Hematopoietic multipotent progenitor cell treated with erythropoietin and hydrocortisone succinate and interleukin-3 and kit ligand, for 4 days (in vitro differentiated cells): ENCODE measurements around the gene DAB2IP.
A peak's percentile ranks its signal among the peaks of the same experiment; 100 is the strongest.
"Not testable (repeated sequence)": the region's sequence is repeated elsewhere in the genome, so short reads cannot be mapped to it uniquely, and the experiment has no call there.

Experiments
- DNase-seq: peaks from one replicate; pipeline ENCODE4 v3.0.0-alpha.2; 2015

The DAB2IP gene

DNA sequence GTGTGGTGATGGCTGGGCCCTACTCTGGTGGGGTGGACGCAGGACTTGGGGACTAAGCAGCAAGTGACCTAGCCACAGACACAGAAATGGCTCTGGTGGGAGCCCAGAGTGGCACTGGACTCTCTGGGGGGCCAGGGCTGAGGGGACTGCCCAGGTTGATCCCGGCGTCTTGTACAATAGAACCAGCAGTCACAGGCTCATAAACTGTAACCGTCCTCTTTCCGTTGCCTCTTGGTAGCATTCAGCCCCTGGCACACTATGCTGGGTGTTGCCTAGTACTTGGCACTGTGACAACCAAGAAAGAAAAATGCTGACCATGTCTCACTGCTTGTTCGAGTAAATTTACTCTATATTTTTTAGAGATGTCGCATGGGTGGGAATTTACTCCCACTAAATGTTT is 80.5 kb downstream of the DAB2IP start:
- no peak for DNase-seq

DNA sequence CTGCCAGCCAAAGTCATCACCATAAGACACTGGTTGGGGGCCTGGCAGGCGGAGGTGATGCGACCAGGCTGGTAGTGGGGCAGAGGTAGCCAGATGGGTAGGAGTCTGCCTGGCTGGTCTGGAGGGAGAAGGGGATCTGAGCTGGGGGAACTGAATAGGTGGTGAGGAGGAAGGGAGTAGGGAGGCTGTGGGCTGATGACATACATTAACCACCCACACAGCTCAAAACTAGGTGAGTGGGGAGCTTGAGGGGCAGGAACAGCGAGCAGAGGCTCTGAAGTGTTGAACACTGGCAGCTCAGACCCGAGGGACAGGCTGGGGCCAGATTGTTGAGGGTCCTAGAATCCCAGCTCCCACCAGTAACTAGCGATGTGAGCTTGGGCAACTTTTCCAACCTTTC is 81.0 kb downstream of the DAB2IP start:
- DNase-seq = no peak

DNA sequence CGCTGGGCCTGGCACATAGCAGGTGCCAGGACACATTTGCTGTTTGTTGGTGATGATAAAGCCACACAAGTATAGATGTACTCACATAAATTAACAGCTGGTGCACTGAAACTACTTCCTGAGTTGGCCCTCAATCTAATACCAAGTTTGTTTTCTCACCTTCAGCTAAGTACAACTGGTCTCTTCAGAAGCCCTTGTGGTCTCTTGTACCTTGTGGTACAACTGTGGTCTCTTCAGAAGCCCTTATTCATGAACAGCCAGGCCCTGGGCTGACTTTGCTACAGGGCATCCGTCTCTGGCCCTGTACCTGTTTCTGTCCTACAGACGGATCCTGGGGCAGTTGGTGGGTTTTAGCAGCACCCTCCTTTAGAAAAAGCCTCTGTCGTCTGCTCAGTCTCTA is 81.5 kb downstream of the DAB2IP start:
- DNase-seq = no peak

DNA sequence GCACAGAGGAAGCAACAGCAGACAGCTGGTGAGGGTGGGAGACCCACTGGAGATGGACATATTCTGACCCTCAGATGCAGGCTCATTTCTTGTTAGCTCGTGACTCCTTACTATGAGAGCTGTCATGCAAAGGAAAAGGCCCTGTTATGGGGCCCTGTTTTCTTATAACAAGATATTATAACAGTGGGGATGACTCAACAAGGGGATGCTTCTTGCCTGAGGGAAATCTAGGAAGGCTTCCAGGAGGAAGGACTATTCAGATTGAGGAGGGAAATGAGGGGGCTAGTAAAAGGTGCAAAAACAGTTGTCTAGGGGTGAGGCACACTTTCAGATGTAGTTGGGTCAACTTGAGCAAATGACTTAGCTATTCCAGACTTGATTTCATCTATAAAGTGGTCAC is 83.0 kb downstream of the DAB2IP start:
- no peak for DNase-seq

DNA sequence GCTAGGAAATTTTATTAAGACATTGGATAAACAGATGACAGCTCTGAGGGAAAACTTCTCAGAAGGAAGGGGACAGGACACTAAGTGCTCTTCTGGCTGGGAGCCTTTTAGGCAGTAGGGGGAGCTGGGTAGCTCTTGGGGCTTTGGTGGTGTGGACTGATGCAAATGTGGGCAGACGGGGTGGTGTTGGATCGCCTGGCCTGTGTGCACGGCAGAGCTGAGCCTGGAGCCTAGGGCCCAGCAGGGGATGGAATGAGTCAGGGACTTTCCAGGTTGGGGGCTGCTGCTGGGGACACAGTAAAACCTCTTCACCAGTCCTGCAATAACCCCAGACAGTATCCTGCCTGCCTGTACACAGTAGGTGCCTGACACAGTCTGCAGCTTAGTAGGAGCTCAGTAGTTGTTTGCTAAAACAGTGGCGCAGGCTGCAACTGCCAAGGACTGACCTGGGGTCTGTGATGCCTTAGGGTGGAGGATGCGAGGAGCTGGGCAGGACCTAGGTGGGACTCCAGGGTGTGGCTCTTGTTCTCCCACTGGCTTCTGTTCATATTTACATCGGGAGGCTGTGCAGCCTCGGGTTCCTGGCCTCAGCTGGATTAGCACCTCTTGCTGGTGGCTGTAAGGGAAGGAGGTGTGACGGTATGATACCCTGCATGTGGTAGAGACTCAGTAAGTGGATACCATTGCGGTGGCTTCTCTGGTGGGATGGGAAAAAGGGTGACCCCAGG is 83.8 kb downstream of the DAB2IP start:
- peak; percentile 85 for DNase-seq

DNA sequence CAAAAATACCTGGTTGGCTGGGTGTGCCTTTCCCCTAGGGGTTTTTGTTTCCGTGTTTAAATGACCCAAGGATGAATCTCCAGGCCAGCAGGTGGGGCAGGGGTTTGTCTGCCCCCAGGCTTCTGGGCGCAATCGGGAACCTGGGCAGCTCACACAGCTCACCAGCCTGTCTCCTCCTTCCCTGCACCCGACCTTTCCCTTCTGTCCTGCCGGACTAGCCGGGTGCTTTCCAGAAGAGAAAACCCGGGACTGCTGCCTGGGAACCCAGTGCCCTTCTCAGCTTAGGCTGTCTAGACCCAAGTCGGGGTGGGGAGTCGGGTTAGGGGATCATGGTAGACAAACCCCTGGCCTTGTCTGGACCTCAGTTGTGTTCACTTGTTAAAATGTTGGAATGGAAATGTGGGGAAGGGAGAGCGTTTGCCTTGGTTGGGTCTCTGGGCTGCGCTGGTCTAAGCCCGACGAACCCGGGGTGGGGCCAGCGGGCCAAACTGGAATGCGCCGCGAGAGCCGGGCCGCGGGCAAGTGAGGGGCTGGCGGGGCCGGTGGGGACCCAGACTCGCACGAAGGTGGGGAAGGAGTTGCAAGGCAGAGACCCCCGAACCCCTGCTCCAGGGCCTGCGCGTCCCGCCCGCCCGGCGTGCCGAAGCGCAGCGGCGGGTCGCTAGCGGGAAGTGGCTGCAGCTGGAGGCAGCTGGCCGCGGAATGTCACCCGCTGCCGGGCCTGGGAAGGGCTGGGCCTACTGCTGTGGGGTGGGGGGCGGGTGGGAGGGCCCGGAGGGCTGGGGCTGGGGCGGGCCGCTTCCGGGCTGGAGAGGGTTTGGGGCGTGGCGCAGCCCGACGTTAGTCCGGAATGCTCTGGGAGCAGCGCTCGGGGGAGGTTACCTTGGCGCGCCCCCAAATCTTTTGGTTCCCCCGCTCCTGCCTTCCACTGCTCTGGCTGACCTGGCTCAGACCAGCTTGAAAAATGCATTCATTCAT is 84.6 kb downstream of the DAB2IP start:
- peak; percentile 72 for DNase-seq

DNA sequence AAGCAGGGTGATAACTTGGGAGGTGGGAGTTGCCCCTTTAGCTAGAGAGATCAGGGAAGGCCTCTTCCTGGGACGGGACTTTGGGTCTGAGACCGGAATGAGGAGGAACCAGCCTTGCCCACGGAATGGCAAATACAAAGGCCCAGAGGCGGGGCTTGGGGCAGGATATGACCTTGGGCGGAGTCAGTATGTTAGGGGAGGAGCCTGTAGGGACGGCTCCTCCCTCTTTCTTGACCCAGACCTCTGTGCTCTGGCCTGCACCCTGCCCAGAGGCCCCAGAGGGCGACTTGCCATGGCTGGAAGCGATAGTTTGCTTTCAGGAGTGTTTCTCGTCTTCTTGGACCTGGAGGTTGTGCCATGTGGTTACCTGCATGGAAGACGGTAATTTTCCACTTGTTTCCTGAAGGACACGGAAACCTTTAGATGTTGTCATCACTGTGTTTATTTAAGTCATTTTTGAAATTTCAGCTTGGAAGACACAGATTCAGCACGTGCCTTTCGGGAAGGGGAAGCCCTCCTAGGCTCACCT is 85.6 kb downstream of the DAB2IP start:
- DNase-seq = peak; percentile 64

DNA sequence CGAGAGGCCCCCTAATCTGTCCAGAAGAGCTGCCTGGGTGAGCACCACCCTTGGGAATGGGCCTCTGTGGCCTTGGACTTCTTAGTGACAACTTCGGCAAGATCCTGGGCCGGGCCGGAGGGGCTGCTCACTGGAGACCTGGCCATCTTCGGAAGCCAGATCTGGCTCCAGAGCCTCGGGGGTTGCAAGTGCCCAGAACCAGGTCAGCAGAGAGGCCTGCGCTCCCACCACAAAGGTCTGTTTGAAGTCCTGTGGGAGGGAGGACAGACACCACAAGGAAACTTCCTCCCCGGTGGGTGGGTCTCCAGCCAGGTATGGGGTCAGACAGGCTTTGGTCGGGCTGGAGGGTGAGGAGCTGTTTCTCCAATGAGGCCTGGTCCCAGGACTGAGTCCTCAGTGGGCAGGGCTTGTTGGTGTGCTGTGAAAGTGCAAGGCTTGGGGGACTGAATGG is 86.1 kb downstream of the DAB2IP start:
- DNase-seq = no peak

DNA sequence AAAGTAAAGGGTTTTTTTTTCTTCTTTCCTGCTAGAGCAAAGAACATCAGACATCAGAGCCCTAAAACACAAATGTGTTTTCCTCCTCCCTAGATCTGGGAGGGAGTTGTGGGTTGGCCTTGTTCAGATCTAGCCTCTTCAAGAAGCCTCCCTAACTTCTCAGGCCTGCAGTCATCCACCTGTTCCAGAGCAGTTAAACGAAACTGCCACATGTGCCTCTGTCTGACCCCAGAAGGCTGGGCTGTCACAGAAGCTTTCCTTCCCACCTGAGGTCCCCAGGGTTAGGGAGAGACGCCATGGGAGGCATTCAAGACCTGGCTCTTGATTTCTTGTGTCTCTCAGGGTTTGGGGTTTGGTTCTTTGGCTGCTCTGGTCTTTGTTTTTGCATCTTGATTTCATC is 87.0 kb downstream of the DAB2IP start:
- no peak for DNase-seq

DNA sequence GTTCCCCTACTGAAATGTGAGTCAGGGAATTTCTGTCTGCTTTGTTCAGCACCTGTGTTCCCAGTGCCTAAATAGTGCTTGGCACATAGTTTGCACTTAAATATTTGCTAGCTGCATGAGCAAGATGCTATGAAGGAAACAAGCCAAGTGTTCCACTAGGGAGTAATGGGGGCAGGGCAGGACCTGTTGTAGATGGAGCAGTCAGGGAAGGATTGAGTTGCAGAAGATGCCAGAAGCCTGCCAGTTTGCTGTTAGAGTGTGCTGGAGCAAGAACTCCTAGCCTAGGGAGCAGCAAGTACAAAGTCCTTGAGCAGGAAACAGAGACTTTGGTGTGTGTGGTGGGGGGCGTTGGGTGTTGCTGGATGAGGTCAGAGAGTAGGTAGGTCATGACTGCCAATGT is 87.5 kb downstream of the DAB2IP start:
- no peak for DNase-seq

DNA sequence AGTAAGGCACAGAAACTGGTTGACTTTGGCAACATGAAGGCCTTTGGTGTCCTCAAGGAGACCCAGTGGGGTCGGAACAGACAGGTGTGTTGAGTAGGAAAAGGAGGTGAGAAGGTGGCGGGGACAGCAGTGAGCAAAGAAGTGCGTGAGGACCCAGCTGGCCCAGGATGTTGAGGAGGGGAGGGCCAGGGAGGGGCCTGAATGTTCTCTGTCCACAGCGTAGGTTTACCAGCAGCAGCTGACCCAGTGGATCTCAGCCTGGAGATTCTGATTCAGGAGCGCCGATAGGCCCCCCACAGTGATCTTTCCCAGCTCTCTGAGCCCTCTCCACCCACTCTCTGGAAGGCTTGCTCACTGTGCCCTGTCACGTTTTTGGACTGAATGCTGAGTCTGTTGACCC is 88.5 kb downstream of the DAB2IP start:
- no peak for DNase-seq

DNA sequence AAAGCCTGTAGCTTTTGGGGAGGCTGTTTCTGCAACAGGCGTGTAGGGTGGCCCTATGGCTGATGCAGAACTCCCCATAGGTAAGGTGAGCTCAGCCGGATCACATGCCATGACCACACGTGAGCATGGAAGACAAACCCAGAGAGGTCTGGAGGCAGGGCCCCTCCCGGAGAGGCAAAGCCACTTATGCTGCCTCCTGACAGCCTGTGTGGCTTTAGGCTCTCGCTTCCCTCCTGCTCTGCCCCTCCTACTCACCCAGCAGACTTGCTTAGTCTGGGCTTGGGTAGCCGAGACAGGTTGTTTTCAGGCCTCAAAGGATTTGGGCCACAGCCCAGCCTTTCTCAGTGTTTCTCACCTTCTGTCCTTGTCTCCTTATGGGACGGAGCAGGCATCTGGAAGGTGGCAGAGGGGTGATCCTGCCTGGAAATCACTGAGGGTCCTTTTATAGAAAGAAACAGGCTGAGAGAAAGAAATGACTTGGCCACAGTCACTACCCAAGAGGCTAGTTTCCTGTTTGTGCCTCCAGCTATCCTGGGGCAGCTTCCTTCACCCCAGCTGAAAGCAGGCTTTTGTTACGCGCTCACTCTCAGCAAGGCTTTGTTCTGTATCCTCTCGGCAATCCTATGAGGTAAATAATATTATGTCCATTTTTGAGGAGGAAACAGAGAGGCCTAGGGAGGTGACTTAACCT is 89.9 kb downstream of the DAB2IP start:
- DNase-seq = no peak

DNA sequence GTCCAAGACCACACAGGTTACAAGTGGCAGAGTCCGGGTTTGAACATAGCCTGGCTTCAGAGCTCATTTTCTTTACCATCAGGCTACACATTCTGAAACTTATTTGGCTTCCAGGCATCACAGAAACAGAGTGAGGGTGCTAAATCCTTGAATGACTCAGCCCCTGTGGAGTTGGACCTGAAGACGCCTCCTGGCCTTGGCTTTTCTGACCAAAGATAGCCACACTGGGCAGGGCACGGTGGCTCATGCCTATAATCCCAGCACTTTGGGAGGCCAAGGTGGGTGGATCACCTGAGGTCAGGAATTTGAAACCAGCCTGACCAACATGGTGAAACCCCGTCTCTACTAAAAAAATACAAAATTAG is 90.5 kb downstream of the DAB2IP start:
- not testable (repeated sequence) for DNase-seq

DNA sequence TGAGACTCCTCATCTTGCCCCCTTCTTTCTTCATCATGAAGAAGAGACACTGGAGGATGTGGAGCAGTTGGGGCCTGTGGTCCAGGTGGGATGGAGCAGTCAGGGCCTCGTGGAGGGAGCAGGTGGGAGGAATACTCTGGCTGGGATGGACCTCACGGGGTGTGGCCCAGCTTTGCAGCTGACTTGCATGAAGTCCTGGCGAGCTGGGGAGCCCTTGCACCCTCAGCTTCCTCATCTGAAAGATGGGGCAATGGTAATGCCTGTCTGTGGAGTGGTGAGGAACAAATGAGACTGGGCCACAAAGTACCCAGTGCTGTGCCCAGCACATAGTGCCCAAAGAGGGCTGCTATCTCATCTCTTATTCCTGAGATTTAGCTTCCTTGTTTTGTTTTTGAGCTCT is 91.5 kb downstream of the DAB2IP start:
- no peak for DNase-seq

DNA sequence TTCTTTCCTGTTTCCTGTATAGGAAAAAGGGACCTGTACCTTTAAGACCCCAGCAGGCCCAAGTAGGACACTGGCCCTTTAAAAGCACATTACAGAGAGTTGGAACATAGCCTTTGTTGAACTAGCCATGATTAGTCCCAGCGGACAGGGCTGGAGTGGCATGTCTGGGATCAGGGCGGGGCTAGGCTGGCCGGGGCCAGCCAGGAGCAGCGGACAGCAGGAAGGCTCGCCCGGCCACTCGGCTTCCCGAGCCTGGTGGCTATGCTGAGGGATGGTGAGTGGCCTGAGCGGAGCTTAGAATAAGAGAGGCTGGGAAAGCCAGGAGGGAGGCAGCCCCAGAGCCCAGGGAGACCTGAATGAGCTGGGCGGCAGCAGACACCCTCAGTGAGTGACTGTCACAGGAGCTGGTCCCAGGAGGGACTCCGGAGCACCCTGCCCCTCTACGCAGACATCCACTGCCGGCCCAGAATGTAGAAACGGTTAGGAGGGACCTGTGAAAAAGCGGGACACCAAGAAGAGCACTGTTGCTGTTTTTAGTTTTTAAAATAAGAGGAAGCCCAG is 92.1 kb downstream of the DAB2IP start:
- DNase-seq = no peak

DNA sequence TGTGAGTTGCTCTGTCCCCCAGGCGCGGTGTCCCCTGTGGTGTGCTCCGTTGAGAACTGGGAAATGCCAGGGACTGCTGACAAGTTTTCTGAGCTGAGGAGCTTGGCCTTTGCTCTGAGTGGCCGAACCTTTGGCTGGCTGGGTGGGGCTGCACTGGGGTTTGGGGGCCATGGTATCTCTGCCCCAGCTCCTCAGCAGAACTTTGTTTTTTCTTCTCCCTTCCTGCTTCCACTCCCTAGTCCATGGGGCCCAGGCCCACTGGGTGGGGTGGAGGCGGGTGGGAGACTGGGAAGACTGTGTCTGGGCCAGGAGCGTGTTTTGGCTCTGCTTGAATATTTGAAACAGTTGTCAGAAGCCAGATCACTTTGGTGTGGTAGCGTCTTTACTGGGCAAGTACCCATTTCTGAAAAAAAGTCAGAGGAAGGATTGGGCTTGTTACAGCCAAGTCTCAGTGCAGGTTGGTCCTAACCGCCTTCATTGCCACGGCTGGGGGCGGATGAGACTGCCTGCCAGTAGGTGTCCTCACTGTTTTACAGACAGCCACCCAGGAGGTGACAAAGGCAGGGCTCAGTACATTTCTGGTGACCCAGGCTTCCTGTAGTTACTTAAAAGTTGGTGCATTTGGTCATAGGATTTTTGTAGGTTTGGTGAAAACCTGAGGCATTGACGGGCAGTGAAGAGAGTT is 92.7 kb downstream of the DAB2IP start:
- peak; percentile 87 for DNase-seq

DNA sequence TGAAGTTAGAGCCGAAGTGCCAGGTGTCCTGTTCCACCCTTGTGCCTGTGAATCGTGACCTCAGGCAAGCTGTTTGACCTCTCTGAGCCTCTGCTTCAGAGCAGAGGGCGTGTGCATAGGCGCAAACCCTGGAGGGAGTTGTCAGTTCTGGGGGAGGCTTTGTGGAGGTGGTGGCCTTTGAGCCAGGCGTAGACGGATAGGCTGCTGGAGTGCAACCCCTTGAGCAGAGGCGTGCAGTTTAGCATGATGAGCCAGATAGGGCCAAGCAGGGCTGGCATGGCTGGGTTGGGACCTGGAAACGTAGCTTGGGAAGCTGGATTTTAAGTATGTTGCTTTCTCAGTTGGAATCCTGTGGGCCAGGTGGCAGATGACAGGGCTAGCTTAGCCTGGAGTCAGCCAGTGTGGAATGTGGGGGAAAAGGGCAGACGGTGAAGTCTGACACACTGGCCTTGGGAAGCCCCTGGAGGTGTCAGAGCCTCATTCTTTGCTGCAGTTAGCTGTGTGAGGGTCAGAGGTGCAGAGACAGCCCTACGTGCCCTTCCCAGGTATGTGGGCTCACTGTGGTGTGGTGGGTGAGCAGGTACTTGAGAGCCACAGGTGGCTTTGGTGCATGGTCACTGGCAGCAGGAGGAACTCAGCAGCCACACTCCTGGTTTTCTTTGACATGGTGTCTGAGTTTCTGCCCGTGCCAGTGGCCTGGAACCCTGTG is 93.4 kb downstream of the DAB2IP start:
- peak; percentile 68 for DNase-seq

DNA sequence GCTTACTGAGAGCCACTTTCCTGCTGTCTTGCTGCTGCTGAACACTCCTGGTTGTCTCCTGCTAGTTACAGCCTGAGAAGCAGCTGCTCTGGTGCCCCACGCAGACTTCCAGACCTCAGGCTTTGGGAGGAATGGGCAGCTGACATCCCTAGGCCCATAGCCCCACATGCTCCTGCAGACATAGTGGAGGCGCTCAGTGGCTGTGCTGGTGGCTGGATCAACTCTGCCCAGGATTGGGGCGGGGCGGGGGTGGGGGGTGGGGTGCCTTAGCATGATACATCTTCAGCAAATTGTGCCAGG is 93.9 kb downstream of the DAB2IP start:
- no peak for DNase-seq

DNA sequence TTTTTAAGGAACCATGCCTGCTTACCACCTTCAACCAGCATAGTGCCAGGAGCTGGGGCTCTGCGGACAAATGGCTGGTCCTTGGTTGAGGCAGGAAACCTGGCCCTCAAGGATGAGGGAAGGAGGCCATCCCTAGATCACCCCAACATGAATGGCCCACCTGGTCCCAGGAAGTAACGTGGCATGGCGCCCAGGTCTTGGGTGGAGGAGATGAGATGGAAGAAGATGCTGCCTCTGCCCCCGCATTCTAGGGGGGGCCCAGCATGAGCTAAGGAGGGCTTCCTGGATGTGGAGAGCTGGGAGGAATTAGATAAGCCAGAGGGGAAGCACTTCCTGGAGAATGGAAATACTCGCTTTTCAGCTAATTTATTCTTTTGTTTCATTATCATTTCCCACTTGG is 95.0 kb downstream of the DAB2IP start:
- DNase-seq = no peak

DNA sequence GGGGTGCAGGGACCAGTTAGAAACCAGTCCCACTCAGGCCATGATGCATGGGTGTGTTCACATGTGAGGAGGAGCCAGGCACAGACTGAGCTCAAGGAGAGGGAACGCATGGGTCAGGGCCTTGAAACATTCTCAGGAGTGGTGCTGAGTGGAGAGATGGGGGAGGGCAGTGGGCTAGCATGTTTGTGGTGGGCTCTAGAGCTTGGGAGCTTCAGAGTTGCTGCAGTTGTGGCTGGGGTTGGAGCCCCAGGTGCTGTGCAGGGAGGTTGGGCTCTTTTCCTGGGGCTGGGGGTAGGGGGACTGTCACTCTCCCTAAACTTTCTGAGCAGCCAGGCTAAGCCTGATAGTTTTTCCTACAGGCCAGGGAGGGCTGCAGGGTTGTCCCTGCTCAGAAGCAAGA is 95.4 kb downstream of the DAB2IP start:
- no peak for DNase-seq

DNA sequence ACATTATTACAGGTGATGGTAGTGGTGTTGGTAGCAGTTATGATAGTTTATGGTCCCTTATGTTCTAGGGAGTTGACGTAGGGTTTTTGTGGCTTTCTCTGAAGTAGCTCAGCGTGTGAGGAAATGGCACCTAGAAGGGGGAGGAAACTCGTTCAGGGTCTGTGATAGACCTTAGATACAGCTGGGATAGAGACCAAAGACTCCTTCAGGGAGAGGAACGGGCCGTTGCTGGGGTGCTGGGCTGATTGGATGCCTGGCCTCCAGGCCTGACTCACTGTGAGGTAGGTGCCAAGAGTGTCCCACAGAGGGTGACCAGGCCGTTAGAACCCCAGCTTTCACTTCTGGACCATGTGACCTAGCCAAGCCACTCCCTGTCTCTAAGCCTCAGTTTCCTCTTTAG is 96.6 kb downstream of the DAB2IP start:
- no peak for DNase-seq
